GM19193 (cell line): ENCODE measurements around the gene CPNE7.

Source experiments
- POLR2A ChIP-seq: IDR thresholded peaks from 4 replicates; pipeline ENCODE4 v1.6.1; 2011; ENCODE audit not compliant: insufficient read depth, insufficient read length; ENCODE audit errors: extremely low read depth

The CPNE7 gene

DNA sequence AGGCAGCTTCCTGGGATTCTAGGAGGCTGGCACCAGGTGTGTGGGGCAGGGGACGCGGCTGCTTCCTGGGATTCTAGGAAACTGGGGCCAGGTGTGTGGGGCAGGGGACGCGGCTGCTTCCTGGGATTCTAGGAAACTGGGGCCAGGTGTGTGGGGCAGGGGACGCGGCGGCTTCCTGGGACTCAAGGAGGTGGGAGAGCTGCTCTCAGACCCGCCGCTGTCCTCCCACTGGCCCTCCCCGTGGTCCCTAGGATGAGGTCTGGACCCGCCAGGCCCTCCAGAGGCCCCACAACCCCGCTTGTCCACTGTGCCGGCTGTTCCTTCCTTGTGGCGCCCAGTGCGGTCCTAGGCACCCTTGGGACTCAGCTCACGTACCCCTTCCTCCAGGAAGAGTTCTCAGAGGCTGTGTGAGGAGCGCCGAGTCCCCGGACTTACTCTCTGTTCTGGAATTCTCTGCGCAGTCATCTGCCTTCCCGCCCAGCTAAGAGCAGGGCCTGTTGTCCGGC, 38.4 kb downstream of the CPNE7 start:
- TF ChIP-seq POLR2A = no peak

DNA sequence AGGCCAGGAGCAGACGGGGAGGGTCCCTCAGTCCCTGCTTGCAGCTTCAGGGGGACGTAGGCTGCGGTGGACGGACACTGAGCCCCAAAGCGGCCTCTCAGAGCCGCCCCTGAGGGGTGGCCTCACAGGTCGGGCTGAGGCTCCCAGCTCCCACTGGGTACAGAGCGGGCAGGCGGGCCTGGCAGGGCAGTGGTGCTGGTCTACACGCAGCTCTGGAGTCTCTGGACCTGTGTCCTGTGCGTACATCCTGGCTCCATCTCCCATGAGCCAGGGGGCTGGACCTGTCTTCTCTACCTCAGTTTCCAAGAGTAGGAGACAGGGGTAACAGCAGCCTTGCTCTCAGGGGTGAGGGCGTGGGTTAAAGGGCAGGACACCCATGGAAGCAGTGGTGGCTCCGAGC, 39.6 kb downstream of the CPNE7 start:
- TF ChIP-seq POLR2A = no peak

DNA sequence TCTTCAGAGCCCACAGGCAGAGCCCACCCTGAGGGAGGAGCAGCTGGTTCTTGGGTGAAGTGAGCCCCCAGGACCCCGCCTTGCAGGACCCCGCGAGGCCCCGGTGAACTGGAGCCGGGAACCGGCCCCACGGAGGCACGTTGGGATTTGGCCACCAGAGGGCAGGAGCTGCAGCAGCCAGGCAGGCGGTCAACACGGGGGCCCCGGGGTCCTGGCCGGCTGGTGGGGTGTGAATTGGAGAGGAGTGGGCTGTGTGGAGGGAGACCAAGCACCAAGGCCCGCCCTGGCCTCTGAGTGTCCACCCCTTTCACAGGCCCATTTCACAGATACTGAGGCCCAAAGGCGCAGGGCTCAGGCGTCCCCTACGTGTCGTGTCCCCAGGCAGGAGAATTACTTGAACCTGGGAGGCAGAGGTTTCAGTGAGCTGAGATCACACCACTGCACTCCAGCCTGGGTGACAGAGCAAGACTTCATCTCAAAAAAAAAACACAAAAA, 40.1 kb downstream of the CPNE7 start:
- TF ChIP-seq POLR2A = no peak

DNA sequence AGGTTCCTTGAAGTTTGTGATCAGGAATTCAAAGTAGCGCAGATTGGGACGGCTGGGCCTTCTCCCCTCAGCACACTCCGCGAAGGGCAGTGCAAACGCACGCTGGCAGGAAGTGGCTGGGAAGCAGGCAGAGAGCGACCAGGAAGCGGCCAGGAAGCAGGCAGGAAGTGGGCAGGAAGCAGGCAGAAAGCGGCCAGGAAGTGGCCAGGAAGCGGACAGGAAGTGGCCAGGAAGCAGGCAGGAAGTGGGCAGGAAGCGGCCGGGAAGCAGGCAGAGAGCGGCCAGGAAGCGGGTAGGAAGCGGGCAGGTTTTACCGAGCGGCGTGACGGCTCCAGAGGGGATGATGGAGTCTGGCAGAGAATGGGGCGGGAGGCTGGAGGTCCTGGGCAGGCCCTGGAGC, 41.1 kb downstream of the CPNE7 start:
- no peak for TF ChIP-seq POLR2A

DNA sequence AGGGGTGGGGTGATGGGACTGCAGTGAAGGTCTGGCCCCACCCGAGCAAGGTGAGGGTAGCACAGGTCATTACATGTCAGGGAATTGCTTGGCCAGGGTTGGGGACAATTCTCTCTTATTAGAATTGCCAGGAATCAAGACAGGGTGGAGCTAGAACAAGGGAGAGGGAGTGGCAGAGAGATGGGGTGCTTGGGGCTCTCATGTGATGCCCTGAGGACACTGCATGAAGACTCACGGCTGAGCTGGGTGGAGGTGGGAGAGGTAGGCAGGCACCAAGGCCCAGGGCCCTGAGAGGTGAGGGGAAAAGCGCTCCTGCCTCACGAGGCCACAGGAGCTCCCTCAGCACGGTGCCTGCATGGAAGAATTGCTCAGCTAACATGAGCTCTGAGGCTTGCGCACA, 41.5 kb downstream of the CPNE7 start:
- TF ChIP-seq POLR2A = no peak

DNA sequence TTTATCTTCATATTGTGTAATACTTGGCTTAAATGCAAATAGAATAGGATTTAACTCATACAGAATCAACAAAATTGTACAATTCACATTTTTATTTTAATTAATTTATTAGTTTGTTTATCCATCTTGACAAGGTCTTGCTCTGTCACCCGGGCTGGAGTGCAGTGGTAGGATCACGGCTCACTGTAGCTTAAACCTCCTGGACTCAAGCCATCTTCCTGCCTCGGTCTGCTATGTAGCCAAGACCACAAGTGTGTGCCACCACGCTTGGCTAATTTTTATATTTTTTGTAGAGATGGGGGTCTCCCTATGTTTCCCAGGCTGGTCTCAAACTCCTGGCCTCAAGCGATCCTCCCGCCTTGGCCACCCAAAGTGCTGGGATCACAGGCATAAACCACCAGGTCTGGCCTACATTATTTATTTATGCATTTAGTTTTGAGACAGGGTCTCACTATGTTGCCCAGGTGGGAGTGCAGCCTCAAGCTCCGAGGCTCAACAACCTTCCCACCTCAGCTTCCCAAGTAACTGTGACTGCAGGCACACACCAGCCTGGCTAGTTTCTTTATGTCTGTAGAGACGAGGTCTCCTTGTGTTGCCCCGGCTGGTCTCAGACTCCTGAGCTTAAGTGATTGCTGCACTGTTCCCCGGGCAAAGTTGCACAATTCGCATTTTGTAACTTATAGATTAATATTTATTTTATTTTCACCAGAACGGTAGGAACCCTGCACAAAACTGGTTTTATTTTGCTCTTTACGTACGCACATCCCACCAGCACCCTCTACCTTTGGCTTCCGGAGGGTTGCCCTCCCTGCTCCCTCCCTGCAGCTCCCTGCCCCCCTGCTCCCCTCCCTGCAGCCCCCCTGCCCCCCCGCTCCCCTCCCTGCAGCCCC, 42.8 kb downstream of the CPNE7 start:
- no peak for TF ChIP-seq POLR2A

DNA sequence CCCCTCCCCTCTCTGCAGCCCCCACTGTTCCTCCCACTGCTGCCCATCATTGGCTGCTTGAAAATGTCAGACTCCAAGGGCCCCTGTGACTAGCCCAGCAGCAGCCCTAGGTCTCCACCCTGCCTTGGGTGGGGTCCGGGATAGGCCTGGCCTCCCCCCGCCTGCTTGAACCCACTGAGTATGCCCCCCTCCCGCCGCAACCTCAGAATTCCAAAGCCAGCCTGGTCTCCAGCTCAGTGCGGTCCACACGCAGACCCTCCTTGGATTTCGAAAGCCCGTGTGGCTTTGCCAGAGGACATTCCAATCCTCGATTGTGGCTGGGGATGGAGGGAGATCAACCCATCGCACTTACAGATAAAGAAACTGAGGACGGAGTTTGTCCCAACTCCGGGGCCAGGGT, 44.3 kb downstream of the CPNE7 start:
- TF ChIP-seq POLR2A = no peak

DNA sequence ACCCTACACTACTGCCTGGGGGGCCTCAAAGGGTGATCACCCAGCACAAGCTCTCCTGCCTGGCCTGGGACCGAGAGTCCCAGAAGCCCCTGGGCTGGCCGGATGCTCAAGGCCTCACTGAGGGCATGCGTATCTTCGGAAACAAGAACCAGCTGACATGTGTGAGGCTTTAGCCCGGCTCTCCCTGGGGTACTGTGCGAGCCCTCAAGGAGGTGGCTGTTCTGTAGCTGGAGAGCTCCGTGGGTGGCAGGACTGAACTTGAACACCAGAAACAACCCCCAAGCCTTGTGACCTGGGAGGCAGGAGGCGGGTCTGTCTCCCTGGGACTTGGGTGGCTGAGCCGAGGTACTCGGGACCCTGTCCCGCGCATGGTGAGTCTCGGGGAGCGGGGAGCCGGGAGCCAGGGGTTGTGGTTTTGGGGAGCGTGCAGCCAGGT, 44.9 kb downstream of the CPNE7 start:
- no peak for TF ChIP-seq POLR2A

DNA sequence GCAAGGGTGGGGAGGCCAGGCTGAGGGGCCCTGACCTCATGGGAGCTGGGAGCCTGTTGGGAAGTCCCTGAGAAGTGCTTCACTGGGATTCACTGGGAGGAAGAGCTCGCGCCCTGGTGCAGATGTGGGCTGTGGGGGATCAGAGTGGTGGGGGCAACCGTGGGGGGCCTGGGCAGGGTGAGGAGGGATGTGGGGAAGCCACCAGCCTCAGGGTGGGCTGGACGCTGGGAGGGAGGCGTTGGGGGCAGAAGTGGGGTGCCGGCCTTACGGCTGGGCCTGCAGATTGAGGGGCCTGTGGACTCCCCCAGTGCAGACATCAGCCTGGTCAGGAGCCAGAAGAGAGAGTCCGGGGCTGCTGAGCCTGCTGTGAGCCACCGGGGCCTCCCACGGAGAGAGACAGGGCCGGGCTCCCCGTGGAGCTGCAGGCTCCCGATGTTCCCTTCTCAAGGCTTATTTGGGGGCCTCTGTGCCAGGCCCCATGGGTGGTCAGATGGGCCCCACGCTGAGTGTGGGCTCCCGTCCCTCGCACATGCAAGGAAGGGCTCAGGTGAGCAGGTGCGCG, 45.7 kb downstream of the CPNE7 start:
- TF ChIP-seq POLR2A = no peak

DNA sequence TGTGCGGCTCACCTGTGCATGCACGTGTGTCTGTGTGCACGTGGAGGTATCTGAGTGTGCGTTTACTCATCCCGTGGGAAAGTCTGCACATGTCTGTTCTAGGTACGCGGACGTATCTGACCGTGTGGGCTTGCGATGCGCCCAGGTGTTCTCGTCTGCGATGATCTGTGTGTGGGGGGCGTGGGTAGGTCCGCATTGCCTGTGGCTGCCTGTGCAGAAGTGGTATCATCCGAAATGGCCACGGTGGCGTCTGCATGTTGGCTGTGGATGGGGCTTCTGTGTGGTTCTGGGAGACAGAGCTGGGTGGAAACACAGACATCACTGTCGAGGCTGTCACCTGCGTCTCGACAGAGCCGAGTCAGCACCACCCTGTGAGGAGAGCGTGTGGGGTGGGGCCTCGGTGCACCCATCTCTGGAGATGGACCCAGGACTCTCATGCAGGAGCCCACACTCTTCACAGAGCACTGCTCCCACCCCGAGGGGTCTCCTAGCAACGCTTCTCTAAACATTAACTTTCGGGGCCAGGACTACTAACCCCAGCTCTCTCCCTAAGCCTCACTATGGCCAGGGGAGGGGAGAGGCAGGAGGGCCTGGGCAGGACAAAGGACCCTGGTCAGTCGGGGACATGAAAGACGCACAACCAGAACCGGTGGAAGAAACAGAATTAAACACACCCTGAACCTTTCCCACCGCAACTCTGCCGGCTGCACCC, 46.3 kb downstream of the CPNE7 start:
- TF ChIP-seq POLR2A = no peak

DNA sequence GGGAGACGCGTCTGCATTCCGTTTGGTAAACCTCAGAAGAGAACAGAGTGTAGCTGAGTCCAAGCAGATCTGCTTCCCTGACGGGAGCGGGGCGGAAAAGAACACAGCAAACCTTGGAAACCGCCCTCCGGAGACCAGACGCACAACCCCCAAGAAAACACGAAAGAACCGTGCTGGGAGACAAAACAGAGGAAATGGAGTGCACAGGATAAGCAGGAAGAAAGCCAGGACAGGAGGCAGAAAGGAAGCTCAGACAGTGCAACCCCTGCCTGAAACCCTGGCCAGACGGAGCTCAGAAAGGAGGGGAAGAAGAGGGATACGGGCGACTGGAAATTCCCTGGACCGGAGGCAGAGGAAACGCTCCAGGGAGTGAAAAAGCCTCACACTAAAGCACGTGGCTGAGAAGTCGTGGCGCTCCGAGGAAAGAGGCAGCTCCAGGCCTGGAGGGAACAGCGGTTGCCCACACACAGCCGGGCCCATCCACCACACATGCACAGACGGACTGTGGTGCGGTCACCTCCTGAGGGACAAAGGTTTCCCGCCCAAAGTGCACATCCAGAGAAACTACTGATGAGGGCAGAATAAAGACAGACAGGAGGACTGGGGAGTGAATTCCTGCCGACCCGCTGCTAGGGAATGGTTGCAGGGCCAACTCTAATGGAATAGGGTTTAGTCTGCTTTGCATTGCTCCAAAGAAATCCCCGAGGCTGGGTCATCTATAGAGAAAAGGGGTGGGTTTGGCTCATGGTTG, 48.1 kb downstream of the CPNE7 start:
- TF ChIP-seq POLR2A = no peak

DNA sequence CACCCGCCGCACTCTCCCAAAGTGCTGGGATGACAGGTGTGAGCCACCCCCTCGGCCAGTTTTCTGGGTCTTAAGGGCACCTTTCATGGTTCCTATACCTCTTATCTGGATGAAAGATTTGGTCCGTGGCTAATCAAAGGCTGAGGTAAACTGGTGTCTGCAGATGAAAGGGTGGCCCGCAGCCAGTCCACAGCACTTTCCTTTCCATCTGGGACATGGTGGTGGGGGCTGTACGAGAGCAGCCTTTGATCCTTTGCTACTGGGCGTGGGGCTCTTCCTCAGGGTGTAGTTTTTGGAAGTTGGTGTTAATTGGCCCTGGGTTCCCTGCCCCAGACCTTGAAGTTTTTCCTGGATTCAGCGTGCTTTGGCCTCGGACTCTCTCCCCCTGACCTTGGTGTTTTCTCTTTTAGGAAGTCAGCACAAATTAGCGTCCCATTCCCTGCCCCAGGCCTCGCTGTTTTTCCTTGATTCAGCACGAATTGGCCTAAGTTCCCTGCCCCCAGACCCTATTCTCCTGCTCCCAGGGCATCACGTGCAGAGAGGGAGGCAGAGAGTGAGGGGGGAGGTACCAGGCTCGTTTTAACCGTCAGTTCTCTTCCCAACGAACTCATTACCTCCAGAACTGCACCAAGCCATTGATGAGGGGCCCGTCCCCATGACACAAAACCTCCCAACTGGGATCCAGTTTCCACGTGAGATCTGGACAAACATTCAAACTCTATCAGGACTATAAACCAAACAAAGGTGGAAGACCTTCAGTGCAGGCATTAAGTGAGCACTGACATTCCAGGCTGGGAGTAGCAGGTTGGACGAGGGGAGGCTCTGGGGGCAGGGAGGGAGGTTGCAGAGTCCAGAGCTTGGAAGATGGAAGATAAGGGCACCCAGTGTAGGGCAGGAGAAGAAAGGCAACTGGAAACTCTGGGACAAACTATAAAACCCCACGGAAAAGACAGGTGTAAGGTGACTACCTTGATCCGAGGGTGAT, 49.5 kb downstream of the CPNE7 start:
- TF ChIP-seq POLR2A = no peak

DNA sequence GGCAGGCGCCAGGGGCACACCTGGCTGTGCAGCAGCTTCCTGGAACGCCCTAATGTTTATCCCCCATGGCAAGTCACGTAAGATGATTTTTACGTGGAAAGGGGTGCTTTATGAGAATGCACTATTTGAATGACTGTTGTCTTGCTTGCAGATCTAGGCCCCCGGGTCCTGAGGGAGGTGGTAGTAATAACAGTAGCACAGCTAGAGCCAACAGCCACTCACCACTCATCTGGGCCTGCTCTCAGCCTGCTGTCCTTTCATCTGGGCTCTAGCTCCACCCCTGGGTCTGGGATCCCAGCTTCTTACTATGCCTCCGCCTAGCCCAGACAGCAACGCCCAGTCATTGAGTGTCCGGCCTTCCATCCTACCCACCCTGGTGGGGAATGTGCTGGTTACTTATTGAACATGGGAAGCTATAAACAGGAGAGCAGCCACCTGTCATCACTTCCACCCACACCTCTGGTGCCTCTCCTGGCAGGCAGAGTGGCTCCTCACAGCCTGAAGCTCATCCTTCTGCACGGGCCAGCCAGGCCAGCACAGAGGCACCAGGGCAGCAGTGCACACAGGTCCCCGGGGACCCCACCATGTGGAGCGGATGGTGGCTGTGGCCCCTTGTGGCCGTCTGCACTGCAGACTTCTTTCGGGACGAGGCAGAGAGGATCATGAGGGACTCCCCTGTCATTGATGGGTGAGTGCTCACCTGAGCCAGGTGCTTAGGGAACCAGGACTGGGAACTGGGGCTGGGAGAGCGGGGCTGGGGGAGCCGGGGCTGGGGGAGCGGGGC, 54.5 kb downstream of the CPNE7 start:
- no peak for TF ChIP-seq POLR2A
